KMS-11 (cell line): ENCODE data around the gene CCDC63.

Experiments used
- H2AFZ ChIP-seq: fragments of 200-600 bp; sonication (generic); 2 replicates; pipeline ENCODE4 v1.6.1; 2016; ENCODE audit warnings: antibody characterized with exemption, mixed run types, low read depth
- H3K27ac ChIP-seq: fragments of 200-600 bp; sonication (generic); 2 replicates; pipeline ENCODE4 v1.6.1; 2016; ENCODE audit warnings: mild to moderate bottlenecking, mixed run types
- H3K27me3 ChIP-seq: fragments of 200-600 bp; sonication (generic); 2 replicates; pipeline ENCODE4 v1.6.1; 2017; ENCODE audit warnings: mild to moderate bottlenecking, low read depth, mixed run types, moderate library complexity; ENCODE audit not compliant: insufficient read depth
- H3K36me3 ChIP-seq: fragments of 200-600 bp; sonication (generic); 2 replicates; pipeline ENCODE4 v1.6.1; 2017; ENCODE audit warnings: mild to moderate bottlenecking, mixed run types; ENCODE audit not compliant: insufficient read depth
- H3K4me1 ChIP-seq: fragments of 200-600 bp; sonication (generic); 2 replicates; pipeline ENCODE4 v1.6.1; 2016; ENCODE audit warnings: mild to moderate bottlenecking, low read depth, mixed run types; ENCODE audit not compliant: poor library complexity, severe bottlenecking
- H3K4me2 ChIP-seq: fragments of 200-600 bp; sonication (generic); 2 replicates; pipeline ENCODE4 v1.7.0; 2016; ENCODE audit warnings: mild to moderate bottlenecking, mixed run types
- H3K4me3 ChIP-seq: fragments of 200-600 bp; sonication (generic); IDR thresholded peaks from 2 replicates; pipeline ENCODE4 v1.6.1; 2017; ENCODE audit warnings: low read depth, low read length, mixed read lengths; ENCODE audit not compliant: insufficient read depth
- H3K79me2 ChIP-seq: fragments of 200-600 bp; sonication (generic); 2 replicates; pipeline ENCODE4 v1.6.1; 2016; ENCODE audit warnings: low read depth, mixed run types; ENCODE audit not compliant: insufficient read depth
- H3K9ac ChIP-seq: fragments of 200-600 bp; sonication (generic); 2 replicates; pipeline ENCODE4 v1.6.1; 2016; ENCODE audit warnings: mild to moderate bottlenecking, mixed run types
- H4K20me1 ChIP-seq: fragments of 200-600 bp; sonication (generic); 2 replicates; pipeline ENCODE4 v1.6.1; 2016; ENCODE audit warnings: mild to moderate bottlenecking, mixed run types; ENCODE audit not compliant: insufficient read depth
- TF ChIP-seq, protein P1 (sequence below): fragments of 200-600 bp; sonication (generic); conservative IDR thresholded peaks from 2 replicates; pipeline ENCODE4 v1.6.1; 2017; ENCODE audit warnings: low read depth, mild to moderate bottlenecking, antibody characterized with exemption, low read length, moderate library complexity, mixed read lengths

Gene CCDC63

GRCh38 chr12:110841007-110841406 lies 5.8 kb upstream of the CCDC63 start:
- no peaks in the 10 kb centered on the region for H3K4me1 ChIP-seq
- no peaks in the 10 kb centered on the region for H4K20me1 ChIP-seq
- H3K36me3 ChIP-seq = no peaks in the 10 kb centered on the region
- H3K4me3 ChIP-seq = no peak overlapping the region
- TF ChIP-seq, protein P1, sequence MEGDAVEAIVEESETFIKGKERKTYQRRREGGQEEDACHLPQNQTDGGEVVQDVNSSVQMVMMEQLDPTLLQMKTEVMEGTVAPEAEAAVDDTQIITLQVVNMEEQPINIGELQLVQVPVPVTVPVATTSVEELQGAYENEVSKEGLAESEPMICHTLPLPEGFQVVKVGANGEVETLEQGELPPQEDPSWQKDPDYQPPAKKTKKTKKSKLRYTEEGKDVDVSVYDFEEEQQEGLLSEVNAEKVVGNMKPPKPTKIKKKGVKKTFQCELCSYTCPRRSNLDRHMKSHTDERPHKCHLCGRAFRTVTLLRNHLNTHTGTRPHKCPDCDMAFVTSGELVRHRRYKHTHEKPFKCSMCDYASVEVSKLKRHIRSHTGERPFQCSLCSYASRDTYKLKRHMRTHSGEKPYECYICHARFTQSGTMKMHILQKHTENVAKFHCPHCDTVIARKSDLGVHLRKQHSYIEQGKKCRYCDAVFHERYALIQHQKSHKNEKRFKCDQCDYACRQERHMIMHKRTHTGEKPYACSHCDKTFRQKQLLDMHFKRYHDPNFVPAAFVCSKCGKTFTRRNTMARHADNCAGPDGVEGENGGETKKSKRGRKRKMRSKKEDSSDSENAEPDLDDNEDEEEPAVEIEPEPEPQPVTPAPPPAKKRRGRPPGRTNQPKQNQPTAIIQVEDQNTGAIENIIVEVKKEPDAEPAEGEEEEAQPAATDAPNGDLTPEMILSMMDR = no peak
- H3K27me3 ChIP-seq = no peaks in the 10 kb centered on the region
- no peak overlapping the region for H2AFZ ChIP-seq
- no peaks in the 10 kb centered on the region for H3K79me2 ChIP-seq
- H3K9ac ChIP-seq = no peak overlapping the region
- no peak overlapping the region for H3K4me2 ChIP-seq
- H3K27ac ChIP-seq = no peak overlapping the region

GRCh38 chr12:110844131-110844530 lies 2.7 kb upstream of the CCDC63 start:
- Histone ChIP-seq H3K27ac (no peak overlapping the region), H3K79me2 (no peaks in the 10 kb centered on the region), H4K20me1 (no peaks in the 10 kb centered on the region), H3K36me3 (no peaks in the 10 kb centered on the region), H3K4me1 (no peaks in the 10 kb centered on the region), H3K4me2 (no peak overlapping the region), H2AFZ (no peak overlapping the region), H3K9ac (no peak overlapping the region), H3K4me3 (no peak overlapping the region), H3K27me3 (no peaks in the 10 kb centered on the region)
- TF ChIP-seq, protein P1 = no peak

DNA sequence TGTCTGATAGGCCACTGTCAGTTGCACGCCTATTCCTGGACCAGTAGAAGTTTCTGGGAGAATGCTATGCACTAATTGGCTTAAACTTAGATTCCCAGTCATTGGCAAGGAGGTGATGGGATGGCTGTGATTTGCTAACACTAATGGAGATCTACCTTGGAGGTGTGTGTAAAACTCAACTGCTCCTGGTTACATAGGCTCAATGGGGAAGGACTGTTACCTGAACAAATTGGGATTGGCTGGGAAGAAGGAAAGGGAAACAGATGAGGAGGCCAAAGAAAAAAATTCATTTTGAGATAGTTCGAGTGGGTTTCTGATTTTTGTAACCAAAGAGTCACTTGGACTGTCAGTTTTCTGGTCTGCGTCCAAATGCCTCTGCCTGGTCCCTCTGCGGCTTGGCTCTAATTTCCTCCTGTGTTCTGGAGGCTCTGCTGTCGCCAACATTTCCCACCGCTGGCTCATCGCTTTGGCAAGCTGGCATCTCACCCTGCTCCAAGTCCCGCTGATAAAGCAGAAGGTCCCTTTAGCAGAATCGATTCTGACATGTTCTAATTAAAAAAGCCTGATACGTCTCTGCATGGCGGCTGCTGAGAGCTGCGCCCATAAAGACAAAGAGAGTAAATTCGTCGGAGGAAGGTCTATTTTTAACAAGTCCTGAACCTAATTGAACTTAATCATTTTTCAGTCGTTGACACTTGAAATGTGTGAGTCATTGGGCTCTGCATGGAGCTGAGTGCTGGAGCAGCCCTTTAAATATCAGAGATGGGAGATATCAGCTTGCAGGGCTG lies 2.0 kb upstream of the CCDC63 start:
- Histone ChIP-seq H3K36me3 (no peaks in the 10 kb centered on the region), H3K79me2 (no peaks in the 10 kb centered on the region), H3K27ac (no peak overlapping the region), H4K20me1 (no peaks in the 10 kb centered on the region), H3K9ac (no peak overlapping the region), H3K27me3 (no peaks in the 10 kb centered on the region), H3K4me2 (no peak overlapping the region), H3K4me1 (no peaks in the 10 kb centered on the region), H3K4me3 (no peak overlapping the region), H2AFZ (no peak overlapping the region)
- TF ChIP-seq, protein P1 = no peak

- Histone ChIP-seq H3K4me3 (no peak overlapping the region), H3K4me1 (no peaks in the 10 kb centered on the region), H3K27ac (no peak overlapping the region), H3K4me2 (no peak overlapping the region), H4K20me1 (no peaks in the 10 kb centered on the region), H3K27me3 (no peaks in the 10 kb centered on the region), H2AFZ (no peak overlapping the region), H3K9ac (no peak overlapping the region), H3K36me3 (no peaks in the 10 kb centered on the region), H3K79me2 (no peaks in the 10 kb centered on the region)
- TF ChIP-seq, protein P1 = no peak
Measured at GRCh38 chr12:110845339-110845682, 1.5 kb upstream of the CCDC63 start.
